Measurements from ENCODE around the gene GNAL.

- TF ChIP-seq EZH2phosphoT487 (IDR thresholded peaks at IDR 0.05; ENCODE audit: borderline replicate concordance, low read length) (no peak), CTCF (conservative IDR thresholded peaks at IDR 0.05; ENCODE audit: low read depth, low read length) (no peak)
These were observed 162.2 kb downstream of the GNAL start, which contains the start of gene CHMP1B for GRCh38 chr18:11851146-11851805.
